BJ (cell line): ENCODE results near the gene IRF3. TPM values are rescaled to one million over a fixed set of nuclear protein-coding genes. Genes with fewer than 3 reads are reported as not detected.

Source experiments
- CTCF ChIA-PET: fragments of 350-600 bp; formaldehyde crosslinking; extraction: SDS; loops from one replicate; lab custom pipeline; 2021; ENCODE audit warnings: antibody characterized with exemption, inconsistent platforms; lab: Yijun Ruan, JAX
- POLR2A ChIA-PET: fragments of 300-600 bp; sonication (Branson Sonifier 250); formaldehyde crosslinking; extraction: SDS; loops from one replicate; lab custom pipeline; 2021; ENCODE audit warnings: antibody characterized with exemption; lab: Charles Lee
- DNase-seq: peaks from one replicate; pipeline ENCODE4 v3.0.0-alpha.2; 2011; ENCODE audit warnings: low read depth
- H3K27me3 ChIP-seq: 2 replicates; pipeline ENCODE4 v1.6.0; 2011; ENCODE audit warnings: low read length; ENCODE audit not compliant: control insufficient read depth, insufficient read depth
- H3K36me3 ChIP-seq: 2 replicates; pipeline ENCODE4 v1.5.1; 2011; ENCODE audit warnings: low read length; ENCODE audit not compliant: control insufficient read depth, insufficient read depth
- H3K4me3 ChIP-seq: 2 replicates; pipeline ENCODE4 v1.5.1; 2011; ENCODE audit warnings: low read depth, mild to moderate bottlenecking, control low read depth, low read length
- polyA minus RNA-seq: library from RNA; depleted of rRNA, polyadenylated mRNA; stranded (reverse); fragments of >200 nt; gene quantifications from 2 replicates; pipeline ENCODE4 v1.2.3, GENCODE V29; 2011; rRNA and poly(A)+ RNA removed
- polyA plus RNA-seq: library from polyadenylated mRNA; depleted of rRNA; stranded (reverse); fragments of >200 nt; gene quantifications from 2 replicates; pipeline ENCODE4 v1.2.3, GENCODE V29; 2011; rRNA removed
- TF ChIP-seq, protein P1 (sequence below): IDR thresholded peaks from 2 replicates; pipeline ENCODE4 v1.5.1; 2011; ENCODE audit warnings: low read depth, mild to moderate bottlenecking, control low read depth, inconsistent platforms, low read length, moderate library complexity; ENCODE audit not compliant: insufficient read depth

IRF3 gene
- 47.5 and 68.5 TPM in 2 replicates for polyA plus RNA-seq
- polyA minus RNA-seq = 19.2 and 32.7 TPM in 2 replicates

- ChIA-PET CTCF (interaction anchor here (1.6 to 3.0 kb wide), 2 partner anchors 7 to 11 kb away, joined by 7 to 22 read pairs; partner anchors contain the start of gene PRMT1), POLR2A (no interaction called here)
These were observed at the start of gene IRF3, which contains the start of gene BCL2L12 for GRCh38 chr19:49665351-49666119. Gene IRF3, minus strand, starts transcription at chr19:49665857. Its CDS starts 1,019 bp downstream, at chr19:49664838. Gene BCL2L12, plus strand, starts transcription at chr19:49665933. Its CDS starts 760 bp downstream, at chr19:49666693.

GRCh38 chr19:49713236-49713845 is 47.7 kb upstream of the IRF3 start:
- no peak for DNase-seq
- Histone ChIP-seq H3K27me3 (no peaks in the 10 kb centered on the region), H3K4me3 (no peak overlapping the region), H3K36me3 (0 out of 2 replicates have a peak, but pooled peaks cover 2% of the 10 kb centered on the region)
- POLR2A ChIA-PET = no interaction called here
- TF ChIP-seq, protein P1, sequence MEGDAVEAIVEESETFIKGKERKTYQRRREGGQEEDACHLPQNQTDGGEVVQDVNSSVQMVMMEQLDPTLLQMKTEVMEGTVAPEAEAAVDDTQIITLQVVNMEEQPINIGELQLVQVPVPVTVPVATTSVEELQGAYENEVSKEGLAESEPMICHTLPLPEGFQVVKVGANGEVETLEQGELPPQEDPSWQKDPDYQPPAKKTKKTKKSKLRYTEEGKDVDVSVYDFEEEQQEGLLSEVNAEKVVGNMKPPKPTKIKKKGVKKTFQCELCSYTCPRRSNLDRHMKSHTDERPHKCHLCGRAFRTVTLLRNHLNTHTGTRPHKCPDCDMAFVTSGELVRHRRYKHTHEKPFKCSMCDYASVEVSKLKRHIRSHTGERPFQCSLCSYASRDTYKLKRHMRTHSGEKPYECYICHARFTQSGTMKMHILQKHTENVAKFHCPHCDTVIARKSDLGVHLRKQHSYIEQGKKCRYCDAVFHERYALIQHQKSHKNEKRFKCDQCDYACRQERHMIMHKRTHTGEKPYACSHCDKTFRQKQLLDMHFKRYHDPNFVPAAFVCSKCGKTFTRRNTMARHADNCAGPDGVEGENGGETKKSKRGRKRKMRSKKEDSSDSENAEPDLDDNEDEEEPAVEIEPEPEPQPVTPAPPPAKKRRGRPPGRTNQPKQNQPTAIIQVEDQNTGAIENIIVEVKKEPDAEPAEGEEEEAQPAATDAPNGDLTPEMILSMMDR = no peak
- CTCF ChIA-PET = no interaction called here

More at GRCh38 chr19:49665351-49666119, at the start of gene IRF3, which contains the start of gene BCL2L12:
- peak; percentile 79 for DNase-seq
- H3K36me3 ChIP-seq = peaks cover 10% of the 10 kb centered on the region
- no peaks in the 10 kb centered on the region for H3K27me3 ChIP-seq
- TF ChIP-seq, protein P1 = no peak
- peak within 1 kb of the TSS; percentile 76 for H3K4me3 ChIP-seq

- CTCF ChIA-PET = no interaction called here
- peak; percentile 61 for DNase-seq
- POLR2A ChIA-PET = interaction anchor here (0.7 kb wide), 1 partner anchor 153 kb away, joined by 3 read pairs; no protein-coding TSS in a partner anchor
- TF ChIP-seq, protein P1 = no peak
- H3K27me3 ChIP-seq = no peaks in the 10 kb centered on the region
- H3K4me3 ChIP-seq = peak overlapping the region; percentile 38
- H3K36me3 ChIP-seq = 0 out of 2 replicates have a peak, but pooled peaks cover 2% of the 10 kb centered on the region
These were observed 46.8 kb upstream of the IRF3 start for GRCh38 chr19:49712397-49712859.

- CTCF ChIA-PET = no interaction called here
- Histone ChIP-seq H3K27me3 (no peaks in the 10 kb centered on the region), H3K4me3 (no peak overlapping the region), H3K36me3 (peaks cover 10% of the 10 kb centered on the region)
- POLR2A ChIA-PET = no interaction called here
- TF ChIP-seq, protein P1 = no peak
- no peak for DNase-seq
These were observed 44.8 kb upstream of the IRF3 start for GRCh38 chr19:49710372-49710951.

DNA sequence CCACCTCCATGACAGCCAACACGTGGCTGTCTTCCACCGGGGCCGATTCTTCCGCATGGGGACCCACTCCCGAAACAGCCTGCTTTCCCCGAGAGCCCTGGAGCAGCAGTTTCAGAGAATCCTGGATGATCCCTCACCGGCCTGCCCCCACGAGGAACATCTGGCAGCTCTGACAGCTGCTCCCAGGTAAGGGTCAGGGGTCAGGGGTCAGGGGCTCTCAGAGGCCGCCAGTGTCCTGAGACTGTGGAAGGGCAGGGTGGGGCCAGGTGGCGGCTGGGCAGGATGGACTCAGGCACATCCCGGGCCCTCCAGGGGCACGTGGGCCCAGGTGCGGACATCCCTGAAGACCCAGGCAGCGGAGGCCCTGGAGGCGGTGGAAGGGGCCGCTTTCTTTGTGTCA is 40.3 kb upstream of the IRF3 start:
- ChIA-PET POLR2A (no interaction called here), CTCF (interaction anchor here (2.0 kb wide), 1 partner anchor 11 kb away, joined by 10 read pairs; no protein-coding TSS in a partner anchor)
- H3K27me3 ChIP-seq = no peaks in the 10 kb centered on the region
- H3K36me3 ChIP-seq = peaks cover 10% of the 10 kb centered on the region
- DNase-seq = no peak
- TF ChIP-seq, protein P1 = no peak
- no peak overlapping the region for H3K4me3 ChIP-seq
